HEK293 (cell line): ENCODE data around the gene CNTN4.

Experiments
- CTCF ChIP-seq: fragments of 450-650 bp; formaldehyde crosslinking; IDR thresholded peaks from 2 replicates; pipeline ENCODE4 v1.5.1; 2016; ENCODE audit warnings: missing biosample characterization, missing genetic modification characterization
- ZNF155 ChIP-seq: fragments of 450-650 bp; formaldehyde crosslinking; IDR thresholded peaks from 2 replicates; pipeline ENCODE4 v1.5.1; 2016; ENCODE audit warnings: missing biosample characterization, missing genetic modification characterization
- ZNF548 ChIP-seq: fragments of 450-650 bp; formaldehyde crosslinking; IDR thresholded peaks from 2 replicates; pipeline ENCODE4 v1.5.1; 2016; ENCODE audit warnings: missing biosample characterization, missing genetic modification characterization
- ZNF747 ChIP-seq: fragments of 450-650 bp; formaldehyde crosslinking; IDR thresholded peaks from 2 replicates; pipeline ENCODE4 v1.5.1; 2016; ENCODE audit warnings: missing biosample characterization, missing genetic modification characterization
- TF ChIP-seq, protein P1 (sequence below): IDR thresholded peaks from 2 replicates; pipeline ENCODE4 v1.6.1; 2011; ENCODE audit warnings: mild to moderate bottlenecking, low read depth, low read length, borderline replicate concordance

GRCh38 chr3:2837239-2837638 is 738.6 kb downstream of the CNTN4 start:
- TF ChIP-seq, protein P1, sequence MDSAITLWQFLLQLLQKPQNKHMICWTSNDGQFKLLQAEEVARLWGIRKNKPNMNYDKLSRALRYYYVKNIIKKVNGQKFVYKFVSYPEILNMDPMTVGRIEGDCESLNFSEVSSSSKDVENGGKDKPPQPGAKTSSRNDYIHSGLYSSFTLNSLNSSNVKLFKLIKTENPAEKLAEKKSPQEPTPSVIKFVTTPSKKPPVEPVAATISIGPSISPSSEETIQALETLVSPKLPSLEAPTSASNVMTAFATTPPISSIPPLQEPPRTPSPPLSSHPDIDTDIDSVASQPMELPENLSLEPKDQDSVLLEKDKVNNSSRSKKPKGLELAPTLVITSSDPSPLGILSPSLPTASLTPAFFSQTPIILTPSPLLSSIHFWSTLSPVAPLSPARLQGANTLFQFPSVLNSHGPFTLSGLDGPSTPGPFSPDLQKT, result no peak
- TF ChIP-seq ZNF548 (tag by site-specific recombination), result no peak
- TF ChIP-seq CTCF, result no peak
- no peak for TF ChIP-seq ZNF155 (tag by site-specific recombination)
- no peak for TF ChIP-seq ZNF747
